Activated CD4-positive, alpha-beta T cell treated with anti-CD3 and anti-CD28 coated beads, Interleukin-10, Interleukin-2, amounts not matched to agents 100 ng/mL and 50 ng/mL, durations not matched to agents 16 hours and 8 hours (primary cell): Measurements from ENCODE around the gene SLC25A27.

ENCODE experiments used
- DNase-seq: peaks from one replicate; pipeline ENCODE4 v3.0.0-alpha.2; 2020

SLC25A27 gene

DNA sequence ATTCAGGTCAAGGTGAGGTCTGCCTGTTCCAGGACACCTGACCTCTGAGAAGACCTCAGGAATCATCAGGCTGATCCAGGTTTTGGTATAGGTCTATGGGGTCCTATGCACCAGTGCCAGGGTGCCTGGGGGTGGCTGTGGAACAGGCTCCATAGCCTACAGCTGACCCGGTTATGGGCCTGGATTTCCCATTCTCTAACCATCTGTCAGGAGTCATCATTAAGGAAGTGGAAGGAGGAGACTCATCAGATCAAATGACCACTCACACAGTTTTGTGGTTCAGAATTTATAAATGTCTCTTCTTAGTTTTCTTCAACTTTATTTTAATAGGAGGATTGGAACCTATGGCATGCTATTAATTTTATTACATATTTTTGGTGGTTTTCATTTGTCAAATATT, 67.6 kb downstream of the SLC25A27 start:
- no peak for DNase-seq
